ENCODE measurements around the gene WFDC2.

WFDC2 gene

GRCh38 chr20:45436732-45437485, 32.6 kb upstream of the WFDC2 start (continued):
- TF ChIP-seq ZNF560 (tag by site-specific recombination; IDR thresholded peaks at IDR 0.05; ENCODE audit: borderline replicate concordance) (no peak), ZBTB1 (tag by site-specific recombination; IDR thresholded peaks at IDR 0.05) (no peak), ZNF830 (tag by site-specific recombination; IDR thresholded peaks at IDR 0.05; ENCODE audit: low read depth) (no peak), ZNF48 (tag by site-specific recombination; IDR thresholded peaks at IDR 0.05) (no peak), HIC1 (tag by site-specific recombination; IDR thresholded peaks at IDR 0.05) (peak; percentile 81), OSR2 (tag by site-specific recombination; IDR thresholded peaks at IDR 0.05) (no peak), ZNF292 (tag by site-specific recombination; IDR thresholded peaks at IDR 0.05; ENCODE audit: borderline replicate concordance, low read depth) (no peak), ZNF768 (tag by site-specific recombination; IDR thresholded peaks at IDR 0.05) (no peak), MYNN (tag by site-specific recombination; IDR thresholded peaks at IDR 0.05; ENCODE audit: borderline replicate concordance) (no peak), RBAK (tag by site-specific recombination; IDR thresholded peaks at IDR 0.05) (no peak), ZNF184 (tag by site-specific recombination; IDR thresholded peaks at IDR 0.05) (no peak), ZFP37 (tag by site-specific recombination; IDR thresholded peaks at IDR 0.05) (peak; percentile 74; the same call in 1 of the 2 replicates), ZFP3 (tag by site-specific recombination; IDR thresholded peaks at IDR 0.05; ENCODE audit: low read depth) (no peak), GLI2 (tag by site-specific recombination; IDR thresholded peaks at IDR 0.05; ENCODE audit: borderline replicate concordance, low read depth) (no peak), MEIS1 (CRISPR knock-in tag; IDR thresholded peaks at IDR 0.05; ENCODE audit: borderline replicate concordance) (no peak), YY2 (tag by site-specific recombination; IDR thresholded peaks at IDR 0.05) (no peak), ZNF311 (tag by site-specific recombination; IDR thresholded peaks at IDR 0.05; ENCODE audit: borderline replicate concordance) (no peak), ZNF350 (tag by site-specific recombination; IDR thresholded peaks at IDR 0.05) (no peak)
- TF ChIP-seq, protein P1, sequence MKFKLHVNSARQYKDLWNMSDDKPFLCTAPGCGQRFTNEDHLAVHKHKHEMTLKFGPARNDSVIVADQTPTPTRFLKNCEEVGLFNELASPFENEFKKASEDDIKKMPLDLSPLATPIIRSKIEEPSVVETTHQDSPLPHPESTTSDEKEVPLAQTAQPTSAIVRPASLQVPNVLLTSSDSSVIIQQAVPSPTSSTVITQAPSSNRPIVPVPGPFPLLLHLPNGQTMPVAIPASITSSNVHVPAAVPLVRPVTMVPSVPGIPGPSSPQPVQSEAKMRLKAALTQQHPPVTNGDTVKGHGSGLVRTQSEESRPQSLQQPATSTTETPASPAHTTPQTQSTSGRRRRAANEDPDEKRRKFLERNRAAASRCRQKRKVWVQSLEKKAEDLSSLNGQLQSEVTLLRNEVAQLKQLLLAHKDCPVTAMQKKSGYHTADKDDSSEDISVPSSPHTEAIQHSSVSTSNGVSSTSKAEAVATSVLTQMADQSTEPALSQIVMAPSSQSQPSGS (tag by site-specific recombination; IDR thresholded peaks at IDR 0.05; ENCODE audit: low read depth): no peak
- TF ChIP-seq, protein P2, sequence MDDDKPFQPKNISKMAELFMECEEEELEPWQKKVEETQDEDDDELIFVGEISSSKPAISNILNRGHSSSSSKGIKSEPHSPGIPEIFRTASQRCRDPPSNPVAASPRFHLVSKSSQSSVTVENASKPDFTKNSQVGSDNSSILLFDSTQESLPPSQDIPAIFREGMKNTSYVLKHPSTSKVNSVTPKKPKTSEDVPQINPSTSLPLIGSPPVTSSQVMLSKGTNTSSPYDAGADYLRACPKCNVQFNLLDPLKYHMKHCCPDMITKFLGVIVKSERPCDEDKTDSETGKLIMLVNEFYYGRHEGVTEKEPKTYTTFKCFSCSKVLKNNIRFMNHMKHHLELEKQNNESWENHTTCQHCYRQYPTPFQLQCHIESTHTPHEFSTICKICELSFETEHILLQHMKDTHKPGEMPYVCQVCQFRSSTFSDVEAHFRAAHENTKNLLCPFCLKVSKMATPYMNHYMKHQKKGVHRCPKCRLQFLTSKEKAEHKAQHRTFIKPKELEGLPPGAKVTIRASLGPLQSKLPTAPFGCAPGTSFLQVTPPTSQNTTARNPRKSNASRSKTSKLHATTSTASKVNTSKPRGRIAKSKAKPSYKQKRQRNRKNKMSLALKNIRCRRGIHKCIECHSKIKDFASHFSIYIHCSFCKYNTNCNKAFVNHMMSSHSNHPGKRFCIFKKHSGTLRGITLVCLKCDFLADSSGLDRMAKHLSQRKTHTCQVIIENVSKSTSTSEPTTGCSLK (tag by site-specific recombination; IDR thresholded peaks at IDR 0.05): no peak
- TF ChIP-seq, protein P3, sequence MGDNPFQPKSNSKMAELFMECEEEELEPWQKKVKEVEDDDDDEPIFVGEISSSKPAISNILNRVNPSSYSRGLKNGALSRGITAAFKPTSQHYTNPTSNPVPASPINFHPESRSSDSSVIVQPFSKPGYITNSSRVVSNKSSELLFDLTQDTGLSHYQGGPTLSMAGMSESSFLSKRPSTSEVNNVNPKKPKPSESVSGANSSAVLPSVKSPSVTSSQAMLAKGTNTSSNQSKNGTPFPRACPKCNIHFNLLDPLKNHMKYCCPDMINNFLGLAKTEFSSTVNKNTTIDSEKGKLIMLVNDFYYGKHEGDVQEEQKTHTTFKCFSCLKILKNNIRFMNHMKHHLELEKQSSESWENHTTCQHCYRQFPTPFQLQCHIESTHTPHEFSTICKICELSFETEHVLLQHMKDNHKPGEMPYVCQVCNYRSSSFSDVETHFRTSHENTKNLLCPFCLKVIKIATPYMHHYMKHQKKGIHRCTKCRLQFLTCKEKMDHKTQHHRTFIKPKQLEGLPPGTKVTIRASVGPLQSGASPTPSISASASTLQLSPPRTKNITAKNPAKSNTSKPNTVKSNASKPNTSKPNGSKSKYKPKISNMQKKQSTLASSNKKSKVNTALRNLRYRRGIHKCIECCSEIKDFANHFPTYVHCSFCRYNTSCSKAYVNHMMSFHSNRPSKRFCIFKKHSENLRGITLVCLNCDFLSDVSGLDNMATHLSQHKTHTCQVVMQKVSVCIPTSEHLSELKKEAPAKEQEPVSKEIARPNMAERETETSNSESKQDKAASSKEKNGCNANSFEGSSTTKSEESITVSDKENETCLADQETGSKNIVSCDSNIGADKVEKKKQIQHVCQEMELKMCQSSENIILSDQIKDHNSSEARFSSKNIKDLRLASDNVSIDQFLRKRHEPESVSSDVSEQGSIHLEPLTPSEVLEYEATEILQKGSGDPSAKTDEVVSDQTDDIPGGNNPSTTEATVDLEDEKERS (tag by site-specific recombination; IDR thresholded peaks at IDR 0.05): no peak
- TF ChIP-seq, protein P4, sequence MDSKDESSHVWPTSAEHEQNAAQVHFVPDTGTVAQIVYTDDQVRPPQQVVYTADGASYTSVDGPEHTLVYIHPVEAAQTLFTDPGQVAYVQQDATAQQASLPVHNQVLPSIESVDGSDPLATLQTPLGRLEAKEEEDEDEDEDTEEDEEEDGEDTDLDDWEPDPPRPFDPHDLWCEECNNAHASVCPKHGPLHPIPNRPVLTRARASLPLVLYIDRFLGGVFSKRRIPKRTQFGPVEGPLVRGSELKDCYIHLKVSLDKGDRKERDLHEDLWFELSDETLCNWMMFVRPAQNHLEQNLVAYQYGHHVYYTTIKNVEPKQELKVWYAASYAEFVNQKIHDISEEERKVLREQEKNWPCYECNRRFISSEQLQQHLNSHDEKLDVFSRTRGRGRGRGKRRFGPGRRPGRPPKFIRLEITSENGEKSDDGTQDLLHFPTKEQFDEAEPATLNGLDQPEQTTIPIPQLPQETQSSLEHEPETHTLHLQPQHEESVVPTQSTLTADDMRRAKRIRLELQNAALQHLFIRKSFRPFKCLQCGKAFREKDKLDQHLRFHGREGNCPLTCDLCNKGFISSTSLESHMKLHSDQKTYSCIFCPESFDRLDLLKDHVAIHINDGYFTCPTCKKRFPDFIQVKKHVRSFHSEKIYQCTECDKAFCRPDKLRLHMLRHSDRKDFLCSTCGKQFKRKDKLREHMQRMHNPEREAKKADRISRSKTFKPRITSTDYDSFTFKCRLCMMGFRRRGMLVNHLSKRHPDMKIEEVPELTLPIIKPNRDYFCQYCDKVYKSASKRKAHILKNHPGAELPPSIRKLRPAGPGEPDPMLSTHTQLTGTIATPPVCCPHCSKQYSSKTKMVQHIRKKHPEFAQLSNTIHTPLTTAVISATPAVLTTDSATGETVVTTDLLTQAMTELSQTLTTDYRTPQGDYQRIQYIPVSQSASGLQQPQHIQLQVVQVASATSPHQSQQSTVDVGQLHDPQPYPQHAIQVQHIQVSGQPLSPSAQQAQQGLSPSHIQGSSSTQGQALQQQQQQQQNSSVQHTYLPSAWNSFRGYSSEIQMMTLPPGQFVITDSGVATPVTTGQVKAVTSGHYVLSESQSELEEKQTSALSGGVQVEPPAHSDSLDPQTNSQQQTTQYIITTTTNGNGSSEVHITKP (tag by site-specific recombination; IDR thresholded peaks at IDR 0.05): peak; percentile 89
- TF ChIP-seq, protein P5, sequence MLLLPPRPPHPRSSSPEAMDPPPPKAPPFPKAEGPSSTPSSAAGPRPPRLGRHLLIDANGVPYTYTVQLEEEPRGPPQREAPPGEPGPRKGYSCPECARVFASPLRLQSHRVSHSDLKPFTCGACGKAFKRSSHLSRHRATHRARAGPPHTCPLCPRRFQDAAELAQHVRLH (tag by site-specific recombination; IDR thresholded peaks at IDR 0.05): no peak
